PC-3 (cell line): Measurements from ENCODE around the gene NPAS1. TPM values are rescaled to one million over a fixed set of nuclear protein-coding genes. Genes with fewer than 3 reads are reported as not detected.

Experiments
- ATAC-seq: fragments of 200-7000 bp; cut with Tn5 transposase; 2 replicates; pipeline ENCODE4 v1.9.1; 2020; ENCODE audit warnings: mild to moderate bottlenecking, moderate library complexity
- BruUV-seq: library from RNA; stranded (reverse); fragments of 400-500 nt; replicated peaks from 2 replicates; lab custom pipeline; 2021; lab: Mats Ljungman, UMichigan
- CTCF ChIA-PET: fragments of 300-600 bp; sonication (Branson Sonifier 250); formaldehyde crosslinking; loops from one replicate; lab custom pipeline; 2022; ENCODE audit warnings: antibody characterized with exemption; lab: Charles Lee
- POLR2A ChIA-PET: fragments of 300-600 bp; sonication (Branson Sonifier 250); formaldehyde crosslinking; loops from one replicate; lab custom pipeline; 2022; ENCODE audit warnings: antibody characterized with exemption; ENCODE audit not compliant: unreplicated experiment; lab: Charles Lee
- DNase-seq: peaks from one replicate; pipeline ENCODE4 v3.0.0-alpha.2; 2015
- H2AFZ ChIP-seq: fragments of 300-600 bp; sonication (generic); 2 replicates; pipeline ENCODE4 v1.6.0; 2016; ENCODE audit warnings: antibody characterized with exemption, low read length
- H3F3A ChIP-seq: fragments of 300-600 bp; sonication (generic); one replicate; pipeline ENCODE4 v1.6.0; 2017; ENCODE audit warnings: antibody characterized with exemption, low read length, control low read depth, mild to moderate bottlenecking; ENCODE audit not compliant: unreplicated experiment
- H3K27ac ChIP-seq: fragments of 300-600 bp; sonication (generic); 2 replicates; pipeline ENCODE4 v1.5.1; 2016; ENCODE audit warnings: mild to moderate bottlenecking, low read length
- H3K27me3 ChIP-seq: fragments of 300-600 bp; sonication (generic); 2 replicates; pipeline ENCODE4 v1.6.1; 2016; ENCODE audit warnings: low read length, mixed read lengths
- H3K36me3 ChIP-seq: fragments of 300-600 bp; sonication (generic); 2 replicates; pipeline ENCODE4 v1.6.1; 2016; ENCODE audit warnings: low read depth, mixed run types, low read length, mixed read lengths
- H3K4me1 ChIP-seq: fragments of 300-600 bp; sonication (generic); 2 replicates; pipeline ENCODE4 v1.5.1; 2016; ENCODE audit warnings: low read length; ENCODE audit not compliant: insufficient read depth
- H3K4me2 ChIP-seq: fragments of 300-600 bp; sonication (generic); 2 replicates; pipeline ENCODE4 v1.6.0; 2016; ENCODE audit warnings: low read length
- H3K4me3 ChIP-seq: fragments of 300-600 bp; sonication (generic); 2 replicates; pipeline ENCODE4 v1.5.1; 2016; ENCODE audit warnings: mild to moderate bottlenecking, low read length, mixed read lengths
- H3K79me2 ChIP-seq: fragments of 300-600 bp; sonication (generic); 2 replicates; pipeline ENCODE4 v1.6.1; 2017; ENCODE audit warnings: low read length, mixed read lengths
- H3K9ac ChIP-seq: fragments of 300-600 bp; sonication (generic); 2 replicates; pipeline ENCODE4 v1.6.0; 2016; ENCODE audit warnings: mild to moderate bottlenecking, low read length
- H3K9me2 ChIP-seq: fragments of 300-600 bp; sonication (generic); replicated peaks from 2 replicates; pipeline ENCODE4 v1.6.1; 2016; ENCODE audit warnings: mixed run types, low read length, mixed read lengths
- H3K9me3 ChIP-seq: fragments of 300-600 bp; sonication (generic); 2 replicates; pipeline ENCODE4 v1.6.1; 2016; ENCODE audit warnings: low read length, mixed read lengths
- H4K20me1 ChIP-seq: fragments of 300-600 bp; sonication (generic); 2 replicates; pipeline ENCODE4 v1.6.1; 2016; ENCODE audit warnings: low read length, mixed read lengths
- CTCF ChIP-seq: fragments of 300-600 bp; sonication (generic); conservative IDR thresholded peaks from 2 replicates; pipeline ENCODE4 v1.5.1; 2017; ENCODE audit warnings: antibody characterized with exemption, low read depth, mild to moderate bottlenecking, low read length
- EZH2 ChIP-seq: fragments of 300-600 bp; sonication (generic); IDR thresholded peaks from one replicate; pipeline ENCODE4 v1.6.1; 2017; ENCODE audit warnings: antibody characterized with exemption, mild to moderate bottlenecking, low read length; ENCODE audit not compliant: unreplicated experiment
- EZH2phosphoT487 ChIP-seq: fragments of 300-600 bp; sonication (generic); IDR thresholded peaks from 2 replicates; pipeline ENCODE4 v1.6.1; 2018; ENCODE audit warnings: mild to moderate bottlenecking, antibody characterized with exemption, low read length, borderline replicate concordance
- intact Hi-C: fragments of 100-400 bp; cut with micrococcal nuclease; formaldehyde crosslinking; loops from 2 replicates; pipeline ENCODE4 v1.9.0; 2023
- total RNA-seq: library from RNA; depleted of rRNA; stranded (reverse); fragments of >200 nt; gene quantifications from 2 replicates; pipeline ENCODE4 v1.2.3, GENCODE V29; 2014

NPAS1 gene
- total RNA-seq, 1 experiment from 2014 or later: 1.6 TPM

- Histone ChIP-seq H3K79me2 (no peaks in the 10 kb centered on the region), H3K4me1 (no peaks in the 10 kb centered on the region), H3K9me2 (no peaks in the 10 kb centered on the region), H3K9ac (no peak overlapping the region), H3K4me2 (no peak overlapping the region), H3K9me3 (no peaks in the 10 kb centered on the region), H3K27me3 (no peaks in the 10 kb centered on the region), H3K27ac (no peak overlapping the region), H3F3A (no peaks in the 10 kb centered on the region), H3K4me3 (no peak overlapping the region), H3K36me3 (no peaks in the 10 kb centered on the region; the same call in 1 of the 2 replicates), H4K20me1 (no peaks in the 10 kb centered on the region), H2AFZ (no peak overlapping the region)
- intact Hi-C loops: no loop called here
- POLR2A ChIA-PET: no interaction called here
- BruUV-seq: no TSS peak
- no peak for DNase-seq
- TF ChIP-seq EZH2: no peak
- no peak for TF ChIP-seq EZH2phosphoT487
- TF ChIP-seq CTCF: no peak
- CTCF ChIA-PET: no interaction called here
- ATAC-seq: no peak
Measured at GRCh38 chr19:46998445-46999125, 21.1 kb upstream of the NPAS1 start.

- Histone ChIP-seq H3K27me3 (no peaks in the 10 kb centered on the region), H3K4me3 (no peak overlapping the region), H3K4me2 (no peak overlapping the region), H3K9me3 (no peaks in the 10 kb centered on the region), H4K20me1 (no peaks in the 10 kb centered on the region), H3F3A (no peaks in the 10 kb centered on the region), H3K27ac (no peak overlapping the region), H3K36me3 (no peaks in the 10 kb centered on the region; the same call in 1 of the 2 replicates), H3K4me1 (no peaks in the 10 kb centered on the region), H2AFZ (no peak overlapping the region), H3K79me2 (no peaks in the 10 kb centered on the region), H3K9ac (no peak overlapping the region), H3K9me2 (no peaks in the 10 kb centered on the region)
- intact Hi-C loops: no loop called here
- ChIA-PET POLR2A (no interaction called here), CTCF (no interaction called here)
- no TSS peak for BruUV-seq
- ATAC-seq (no peak), DNase-seq (no peak)
- no peak for TF ChIP-seq CTCF
- TF ChIP-seq EZH2phosphoT487: no peak
- TF ChIP-seq EZH2: no peak
Measured at GRCh38 chr19:46999377-46999776, 20.3 kb upstream of the NPAS1 start.

GRCh38 chr19:46999878-47000277 lies 19.8 kb upstream of the NPAS1 start:
- Histone ChIP-seq H3K9me3 (no peaks in the 10 kb centered on the region), H3K4me3 (no peak overlapping the region), H3K36me3 (no peaks in the 10 kb centered on the region; the same call in 1 of the 2 replicates), H3K27ac (no peak overlapping the region), H4K20me1 (no peaks in the 10 kb centered on the region), H3K4me2 (no peak overlapping the region), H3K9ac (no peak overlapping the region), H3F3A (no peaks in the 10 kb centered on the region), H2AFZ (no peak overlapping the region), H3K4me1 (no peaks in the 10 kb centered on the region), H3K9me2 (no peaks in the 10 kb centered on the region), H3K27me3 (no peaks in the 10 kb centered on the region), H3K79me2 (no peaks in the 10 kb centered on the region)
- intact Hi-C loops: no loop called here
- TF ChIP-seq EZH2 (no peak), EZH2phosphoT487 (no peak), CTCF (no peak)
- DNase-seq: no peak
- ChIA-PET CTCF (no interaction called here), POLR2A (no interaction called here)
- no peak for ATAC-seq
- no TSS peak for BruUV-seq
